GM19468 (cell line): ENCODE results near the gene MED12L.

Experiments
- ATAC-seq: cut with Tn5 transposase; IDR thresholded peaks from one replicate; pipeline ENCODE4 v1.9.1; 2021; ENCODE audit warnings: mild to moderate bottlenecking, moderate library complexity, moderate number of reproducible peaks; ENCODE audit not compliant: unreplicated experiment; ENCODE audit errors: extremely low read depth

The MED12L gene

DNA sequence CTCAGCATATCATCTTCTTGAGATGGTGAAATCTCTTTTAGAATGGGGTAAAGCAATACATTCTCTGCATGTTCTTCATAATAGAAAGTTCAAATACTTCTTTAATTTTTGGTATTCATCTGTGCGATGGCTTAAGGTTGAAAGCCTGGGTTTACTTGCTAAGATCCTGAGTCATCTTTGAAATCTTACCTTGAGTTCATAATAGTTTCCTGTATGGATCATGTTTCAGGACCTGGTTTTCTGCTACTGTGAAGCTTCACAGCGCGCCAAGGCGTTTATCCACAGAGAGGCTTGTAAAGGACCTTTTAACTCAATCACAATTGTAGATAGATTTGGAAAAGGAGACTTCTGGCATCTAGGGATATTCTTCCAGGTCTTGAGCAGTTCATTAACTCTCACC is 39.0 kb downstream of the MED12L start:
- no peak for ATAC-seq

- ATAC-seq, result no peak
Observed at GRCh38 chr3:151130428-151130827, 45.0 kb downstream of the MED12L start.

GRCh38 chr3:151133175-151133574 is 47.7 kb downstream of the MED12L start:
- ATAC-seq, result no peak

- no peak for ATAC-seq
Observed at GRCh38 chr3:151133917-151134450, 48.5 kb downstream of the MED12L start.

GRCh38 chr3:151135541-151136337 is 50.3 kb downstream of the MED12L start:
- ATAC-seq, result peak; percentile 39

GRCh38 chr3:151142929-151143328 is 57.5 kb downstream of the MED12L start:
- no peak for ATAC-seq

DNA sequence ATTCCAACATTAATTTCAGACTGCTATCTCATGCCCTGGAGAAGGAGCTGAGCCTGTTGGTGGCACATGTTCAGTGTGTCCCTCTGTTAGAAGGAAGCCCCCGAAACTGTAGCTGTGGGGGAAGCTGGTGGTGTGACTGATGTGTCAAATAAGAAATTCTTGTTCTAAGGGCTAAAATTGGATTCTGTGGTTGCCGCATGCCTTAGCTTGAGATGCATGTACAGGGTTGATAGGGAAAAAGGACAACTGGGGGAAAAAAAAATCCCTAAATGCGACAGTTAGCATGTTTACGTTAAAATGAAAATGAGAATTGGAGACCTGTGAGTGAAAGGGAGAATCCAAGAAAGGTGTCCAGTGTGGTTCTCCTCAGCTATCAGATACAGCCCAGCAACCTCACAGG is 58.6 kb downstream of the MED12L start:
- ATAC-seq, result no peak

DNA sequence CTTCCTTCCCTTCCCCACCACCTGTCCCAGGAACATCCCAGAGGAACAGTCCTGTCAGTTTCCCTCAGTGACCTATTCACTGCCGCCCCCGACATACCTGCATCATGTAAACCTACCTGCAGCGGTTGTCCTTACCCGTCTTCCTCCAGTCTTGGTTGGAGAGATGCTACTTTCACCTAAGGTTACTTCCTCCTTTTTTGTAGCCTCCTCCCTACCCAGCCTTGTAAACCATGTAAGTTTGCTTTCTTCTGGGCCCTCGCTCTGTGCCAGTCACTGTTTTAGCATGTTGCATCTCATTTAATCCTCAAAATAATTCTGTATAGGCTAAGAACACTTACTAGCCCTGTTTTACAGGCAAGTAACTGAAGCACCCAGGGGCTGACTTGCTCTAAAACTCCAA is 59.3 kb downstream of the MED12L start:
- no peak for ATAC-seq

DNA sequence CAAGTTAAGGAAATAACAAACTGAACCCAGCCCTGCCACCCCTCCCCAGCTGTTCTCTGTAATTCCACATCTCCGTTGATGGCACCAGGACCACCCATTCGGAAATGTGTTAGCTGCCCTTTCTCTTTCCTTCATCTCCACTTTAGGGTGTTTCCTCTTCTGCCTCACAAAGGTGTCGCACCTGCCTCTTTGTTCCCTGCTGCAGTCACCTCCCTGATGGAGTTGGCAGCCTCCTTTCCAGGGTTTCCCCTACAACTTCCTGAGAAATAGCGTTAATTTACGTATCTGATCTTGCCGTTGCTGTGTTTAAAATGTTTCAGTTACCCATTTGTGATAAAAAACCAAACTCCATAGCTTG is 60.2 kb downstream of the MED12L start:
- no peak for ATAC-seq

- ATAC-seq, result peak; percentile 54
Observed at GRCh38 chr3:151146071-151146730, 60.7 kb downstream of the MED12L start.

GRCh38 chr3:151146731-151147091 is 61.2 kb downstream of the MED12L start:
- ATAC-seq, result no peak

DNA sequence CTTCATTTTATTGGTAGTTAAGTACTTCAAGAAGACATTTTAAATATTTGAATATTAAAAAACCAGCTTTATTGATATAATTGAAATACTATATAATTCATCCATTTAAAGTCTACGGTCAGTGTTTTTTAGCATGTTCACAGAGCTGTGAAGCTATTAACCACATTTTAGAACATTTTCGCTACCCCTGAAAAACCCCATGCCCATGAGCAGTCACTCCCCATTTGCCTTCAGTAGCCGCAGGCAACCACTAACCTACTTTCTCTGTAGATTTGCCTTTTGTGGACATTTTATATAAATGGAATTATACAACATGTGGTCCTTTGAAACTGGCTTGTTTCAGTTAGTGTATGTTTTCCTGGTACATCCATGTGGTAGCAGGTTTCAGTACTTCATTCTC is 61.8 kb downstream of the MED12L start:
- ATAC-seq, result no peak

DNA sequence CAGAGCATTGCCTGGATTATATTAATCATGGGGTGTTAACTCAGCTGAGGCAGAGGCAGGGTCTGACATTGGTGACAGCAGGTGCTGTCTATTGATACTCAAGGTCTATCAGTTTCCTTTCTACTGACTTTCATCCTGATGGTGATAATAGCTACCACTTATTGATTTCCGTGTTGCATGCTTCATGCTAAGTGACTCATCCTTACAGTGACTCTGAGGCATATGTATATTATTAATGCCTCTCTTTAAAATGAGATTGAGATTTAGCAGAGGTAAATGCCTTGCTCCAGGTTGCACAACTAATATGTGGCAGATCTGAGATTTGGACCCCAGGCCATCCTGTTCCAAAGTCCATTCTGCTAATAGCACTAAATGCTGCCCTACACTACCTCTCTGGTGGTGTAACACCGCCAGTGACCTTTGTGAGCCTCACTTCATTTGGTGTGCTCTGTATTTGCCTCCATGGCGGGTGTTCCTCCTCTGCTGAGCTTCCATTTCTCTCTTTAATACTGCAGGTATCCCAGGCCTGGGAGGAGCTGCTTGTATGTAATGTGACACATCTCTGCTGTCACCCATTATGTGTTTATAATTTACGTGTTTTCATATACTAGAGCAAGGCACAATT is 67.1 kb downstream of the MED12L start:
- no peak for ATAC-seq

DNA sequence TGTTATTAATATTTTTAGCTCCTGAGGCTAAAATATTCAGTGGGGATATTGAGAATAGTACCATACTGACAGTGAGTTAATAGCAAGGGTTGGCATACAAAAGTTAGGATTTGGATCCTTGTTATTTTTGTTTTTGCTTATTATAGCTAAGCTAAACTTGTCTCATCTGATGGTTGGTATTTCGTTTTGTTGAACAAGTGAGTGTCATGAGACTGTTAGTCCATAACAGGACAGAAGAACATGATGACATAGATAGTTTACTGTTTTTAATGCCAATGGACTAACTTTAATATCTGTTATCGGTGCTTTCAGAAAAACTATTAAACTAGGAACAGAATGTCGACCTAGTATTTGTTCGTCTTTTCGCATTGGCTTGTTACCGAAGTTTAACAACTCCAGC is 69.1 kb downstream of the MED12L start:
- no peak for ATAC-seq

DNA sequence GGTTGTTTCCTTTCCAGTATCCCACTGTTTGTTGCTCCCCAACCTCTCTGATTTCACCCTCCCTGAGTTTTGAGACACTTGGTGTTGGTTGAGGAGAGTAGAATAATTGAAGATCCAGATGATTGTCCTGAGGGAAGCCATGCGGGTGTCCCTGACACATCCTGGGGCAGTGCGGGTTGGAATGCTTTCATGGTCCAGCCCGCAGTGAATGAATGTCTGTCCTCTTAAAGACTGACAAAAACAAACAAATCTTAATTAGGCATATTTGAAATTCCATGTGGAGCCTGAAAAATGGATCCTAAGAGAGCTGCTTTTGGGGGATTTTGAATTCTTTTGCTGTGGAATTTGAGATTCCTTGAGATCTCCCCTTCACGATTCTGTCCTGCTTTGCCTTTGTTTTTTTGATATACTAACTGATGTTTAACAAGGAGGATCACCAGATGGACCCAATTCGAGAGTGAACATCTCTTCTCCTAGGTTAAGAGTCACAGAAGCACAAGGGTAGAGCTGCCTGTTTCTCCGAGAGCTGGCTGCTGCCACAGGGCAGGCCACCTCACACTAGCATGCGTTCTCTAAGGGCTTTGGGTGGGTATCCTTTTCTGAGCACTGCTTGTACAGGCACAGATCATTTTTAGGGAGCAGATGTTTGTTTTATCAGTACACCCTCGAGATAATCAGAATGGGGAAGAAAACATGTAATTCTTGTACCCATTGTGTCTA is 70.1 kb downstream of the MED12L start:
- no peak for ATAC-seq

- no peak for ATAC-seq
Observed at GRCh38 chr3:151156618-151157216, 71.3 kb downstream of the MED12L start.

DNA sequence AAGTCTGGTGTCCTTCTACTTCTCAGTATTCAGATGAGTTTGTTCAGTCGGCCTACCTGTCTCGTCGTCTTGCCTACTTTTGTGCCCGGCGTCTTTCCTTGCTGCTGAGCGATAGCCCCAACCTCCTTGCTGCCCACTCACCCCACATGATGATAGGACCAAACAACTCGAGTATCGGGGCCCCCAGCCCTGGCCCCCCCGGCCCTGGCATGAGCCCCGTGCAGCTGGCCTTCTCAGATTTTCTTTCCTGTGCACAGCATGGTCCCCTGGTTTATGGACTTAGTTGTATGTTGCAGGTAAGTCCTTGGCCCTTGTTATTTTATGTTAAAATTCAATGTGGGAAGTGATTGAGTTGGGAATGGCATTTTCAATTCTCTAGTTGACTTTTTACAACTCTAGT is 74.3 kb downstream of the MED12L start:
- no peak for ATAC-seq

DNA sequence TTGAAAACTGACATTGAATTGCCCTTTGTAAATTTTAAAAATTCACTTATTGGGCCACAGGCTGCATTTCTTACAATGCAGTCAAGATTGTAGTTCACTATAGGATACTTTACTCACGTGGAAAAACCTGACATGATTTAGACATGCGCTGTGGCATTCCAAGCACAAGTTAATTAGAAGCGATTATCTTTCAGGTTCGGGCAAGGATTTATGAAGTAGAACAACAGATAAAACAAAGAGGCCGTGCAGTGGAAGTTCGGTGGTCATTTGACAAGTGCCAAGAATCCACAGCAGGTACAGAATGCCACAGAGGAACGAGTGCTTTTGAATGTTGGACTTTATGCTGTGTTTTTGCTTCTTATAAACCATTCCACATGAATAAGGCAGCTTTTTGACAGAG is 79.8 kb downstream of the MED12L start:
- no peak for ATAC-seq

- ATAC-seq, result no peak
Observed at GRCh38 chr3:151166161-151166560, 80.7 kb downstream of the MED12L start.
